GM12801 (cell line): ENCODE measurements around the gene ZNRF3.

Experiments used
- TF ChIP-seq, protein P1 (sequence below): IDR thresholded peaks from one replicate; pipeline ENCODE4 v1.5.1; 2011; ENCODE audit warnings: control low read depth; ENCODE audit not compliant: insufficient read length; ENCODE audit errors: extremely low read depth

Gene ZNRF3

DNA sequence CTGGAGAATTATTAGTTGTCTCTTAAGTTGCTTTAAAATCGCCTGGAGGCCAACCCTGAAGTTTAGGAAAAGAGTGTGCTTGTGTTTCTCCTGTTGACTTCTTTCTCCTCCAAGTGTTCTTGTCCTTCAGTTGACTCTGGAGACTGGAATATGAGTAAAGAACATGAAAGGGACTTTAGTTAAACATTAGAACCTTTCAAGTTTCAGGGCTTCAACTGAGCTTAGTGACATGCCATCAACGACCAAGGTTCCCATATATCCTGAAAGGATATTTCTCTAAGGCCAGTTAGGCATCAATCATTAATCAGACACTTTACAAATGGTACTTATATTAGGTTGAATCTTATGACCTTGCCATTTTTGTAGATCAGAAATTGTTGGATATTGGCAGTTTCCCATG lies 70.0 kb downstream of the ZNRF3 start:
- TF ChIP-seq, protein P1, sequence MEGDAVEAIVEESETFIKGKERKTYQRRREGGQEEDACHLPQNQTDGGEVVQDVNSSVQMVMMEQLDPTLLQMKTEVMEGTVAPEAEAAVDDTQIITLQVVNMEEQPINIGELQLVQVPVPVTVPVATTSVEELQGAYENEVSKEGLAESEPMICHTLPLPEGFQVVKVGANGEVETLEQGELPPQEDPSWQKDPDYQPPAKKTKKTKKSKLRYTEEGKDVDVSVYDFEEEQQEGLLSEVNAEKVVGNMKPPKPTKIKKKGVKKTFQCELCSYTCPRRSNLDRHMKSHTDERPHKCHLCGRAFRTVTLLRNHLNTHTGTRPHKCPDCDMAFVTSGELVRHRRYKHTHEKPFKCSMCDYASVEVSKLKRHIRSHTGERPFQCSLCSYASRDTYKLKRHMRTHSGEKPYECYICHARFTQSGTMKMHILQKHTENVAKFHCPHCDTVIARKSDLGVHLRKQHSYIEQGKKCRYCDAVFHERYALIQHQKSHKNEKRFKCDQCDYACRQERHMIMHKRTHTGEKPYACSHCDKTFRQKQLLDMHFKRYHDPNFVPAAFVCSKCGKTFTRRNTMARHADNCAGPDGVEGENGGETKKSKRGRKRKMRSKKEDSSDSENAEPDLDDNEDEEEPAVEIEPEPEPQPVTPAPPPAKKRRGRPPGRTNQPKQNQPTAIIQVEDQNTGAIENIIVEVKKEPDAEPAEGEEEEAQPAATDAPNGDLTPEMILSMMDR: no peak

DNA sequence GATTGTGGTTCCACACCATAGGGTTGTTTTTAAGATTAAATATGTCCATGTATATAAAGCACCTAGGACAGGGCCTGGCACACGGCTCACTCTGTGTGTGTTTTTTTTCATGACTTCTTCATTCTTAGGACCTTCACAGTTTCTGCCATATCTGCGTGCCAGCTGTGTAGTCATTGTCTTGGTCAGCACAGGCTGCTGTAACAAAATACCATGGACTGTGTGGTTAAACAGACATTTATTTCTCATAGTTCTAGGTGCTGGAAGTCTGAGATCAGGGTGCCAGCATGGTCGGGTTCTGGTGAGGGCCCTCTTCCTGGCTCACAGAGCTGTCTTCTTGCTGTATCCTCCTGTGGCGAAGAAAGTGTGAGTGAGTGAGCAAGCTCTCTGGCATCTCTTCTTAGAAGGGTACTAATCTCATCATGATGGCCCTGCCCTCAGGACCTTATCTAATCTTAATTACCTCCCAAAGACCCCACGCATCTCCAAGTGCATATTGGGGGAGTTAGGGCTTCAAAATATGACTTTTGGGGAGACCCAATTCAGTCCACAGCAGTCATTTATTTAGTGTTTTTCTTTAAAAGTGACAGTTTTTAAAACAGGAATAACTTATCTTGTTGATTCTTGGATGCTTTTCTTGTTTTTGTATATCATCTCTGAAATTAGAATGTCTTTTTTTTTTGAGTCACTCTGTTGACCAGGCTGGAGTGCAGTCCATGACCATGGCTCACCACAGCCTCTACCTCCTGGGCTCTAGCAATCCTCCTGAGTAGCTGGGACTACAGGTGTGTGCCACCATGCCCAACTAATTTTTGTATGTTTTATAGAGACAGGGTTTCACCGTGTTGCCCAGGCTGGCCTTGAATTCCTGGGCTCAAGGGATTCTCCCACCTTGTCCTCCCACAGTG lies 70.9 kb downstream of the ZNRF3 start:
- TF ChIP-seq, protein P1: no peak

DNA sequence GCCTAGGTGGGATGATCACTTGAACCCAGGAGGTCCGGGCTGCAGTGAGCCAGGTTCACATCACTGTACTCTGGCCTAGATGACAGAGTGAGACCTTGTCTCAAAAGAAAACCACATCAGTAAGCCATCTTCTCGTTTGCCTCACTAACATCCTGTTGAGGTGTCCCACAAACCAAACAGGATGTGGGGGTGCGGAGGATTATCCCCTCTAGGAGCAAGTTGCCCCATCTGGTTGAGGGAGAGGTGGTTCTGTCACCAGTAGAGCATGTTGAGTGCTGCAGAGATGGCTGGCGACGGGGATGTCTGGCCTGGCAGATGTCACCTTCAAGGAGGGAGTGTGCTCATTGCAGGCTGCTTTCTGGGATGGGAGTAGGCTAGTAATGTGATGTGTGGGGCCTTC lies 72.4 kb downstream of the ZNRF3 start:
- TF ChIP-seq, protein P1: no peak

DNA sequence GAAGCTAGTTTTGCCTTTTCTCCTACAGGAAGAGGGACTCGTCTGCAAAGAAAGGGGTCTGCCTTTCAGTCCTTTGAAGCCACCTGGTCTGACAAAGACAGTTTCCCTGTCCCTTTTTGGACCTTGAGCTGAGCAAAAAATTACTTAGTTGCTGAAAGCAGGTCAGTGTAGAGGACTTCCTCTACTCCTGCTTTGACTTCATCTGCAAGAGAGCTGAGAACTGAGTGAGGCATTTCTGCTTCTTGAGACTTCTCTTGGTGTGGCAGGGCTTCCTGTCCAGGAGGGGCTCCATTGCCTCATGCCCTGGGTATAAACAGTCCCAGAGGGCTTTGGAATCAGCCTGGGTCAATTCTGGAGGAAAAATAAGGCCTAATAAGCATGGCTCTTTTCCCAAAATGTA lies 73.1 kb downstream of the ZNRF3 start:
- TF ChIP-seq, protein P1: no peak

DNA sequence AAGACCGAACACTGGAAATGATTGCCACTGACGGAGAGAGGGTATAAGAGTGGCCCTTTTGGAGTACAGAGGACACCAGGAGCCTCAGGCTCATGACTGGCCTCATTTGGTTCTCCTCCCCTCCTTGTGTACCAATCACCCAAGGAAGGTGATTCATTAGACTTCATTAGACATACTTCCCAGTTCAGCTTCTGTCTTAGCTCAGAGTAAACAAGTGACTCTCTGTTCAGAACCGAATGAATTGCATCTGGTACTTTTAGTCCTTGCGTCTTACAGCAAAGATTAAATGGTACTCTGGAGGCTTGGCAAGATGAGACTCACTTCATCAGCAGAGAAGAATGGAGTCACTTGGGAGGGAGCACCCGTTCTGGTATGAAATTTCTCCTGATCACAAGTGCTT lies 75.2 kb downstream of the ZNRF3 start:
- TF ChIP-seq, protein P1: no peak

DNA sequence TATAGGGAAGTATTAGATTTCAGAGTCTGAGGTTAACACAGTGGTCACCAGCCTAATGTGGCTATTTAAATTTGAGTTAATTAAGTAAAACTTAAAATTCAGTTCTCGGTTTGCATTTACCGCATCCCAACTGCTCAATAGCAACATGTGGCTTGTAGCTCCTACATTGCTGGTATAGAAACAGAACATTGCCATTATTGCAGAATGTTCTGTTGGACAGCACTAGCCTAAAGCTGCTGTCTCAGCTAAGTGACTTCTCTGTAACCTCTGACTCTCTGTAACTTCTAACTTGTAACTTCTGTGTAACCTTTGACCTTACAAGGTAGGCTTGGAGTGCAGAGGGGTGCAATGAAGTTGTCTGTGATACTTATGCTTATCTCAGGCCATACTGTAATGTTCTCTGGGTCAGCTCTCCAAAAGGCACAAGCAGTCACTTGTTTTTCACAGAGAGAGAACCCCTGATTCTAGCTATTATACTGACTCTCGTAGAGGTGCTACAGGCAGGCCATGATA lies 78.7 kb downstream of the ZNRF3 start:
- TF ChIP-seq, protein P1: no peak

DNA sequence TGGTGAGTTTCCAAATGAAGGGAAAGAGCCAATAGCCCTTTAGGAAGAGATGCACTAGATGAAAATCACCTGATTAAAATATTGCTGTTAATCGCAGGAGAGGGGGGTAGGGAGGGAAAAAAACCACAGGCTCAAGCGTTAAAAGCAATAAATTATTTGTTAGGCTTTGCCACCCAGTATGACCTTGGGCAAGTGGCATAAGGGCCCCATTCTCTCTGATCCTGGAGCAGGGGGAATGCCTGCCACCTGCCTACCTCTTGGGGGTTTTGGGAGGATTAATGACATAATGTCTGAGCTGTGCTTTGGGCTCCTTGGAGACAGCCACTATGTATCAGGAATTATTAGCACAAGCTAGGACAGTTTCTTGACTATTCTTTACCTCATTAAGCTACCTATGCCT lies 80.0 kb downstream of the ZNRF3 start:
- TF ChIP-seq, protein P1: no peak
